Stomach (tissue), 4 donors: ENCODE results near the gene OGFOD1.

Experiments used
- CTCF ChIP-seq, 7 experiments: fragments of 450-650 bp in 4 of 7; fragments of 200-600 bp in 3 of 7; sonication (generic) in 3 of 7; IDR thresholded peaks; one replicate each; pipeline ENCODE4 v1.5.1; 2016 to 2019; ENCODE audit warnings: antibody characterized with exemption in 7 of 7, control low read depth in 2 of 7, mild to moderate bottlenecking in 1 of 7
- EP300 ChIP-seq: sonication (generic); formaldehyde crosslinking; IDR thresholded peaks from one replicate; pipeline ENCODE4 v1.6.1; 2017; ENCODE audit warnings: antibody characterized with exemption
- POLR2A ChIP-seq, 4 donors: fragments of 450-650 bp; IDR thresholded peaks; one replicate each; pipeline ENCODE4 v1.6.1; 2016; ENCODE audit warnings: antibody characterized with exemption in 4 of 4, control low read depth in 2 of 4, mild to moderate bottlenecking in 1 of 4, moderate library complexity in 1 of 4
- POLR2AphosphoS5 ChIP-seq, 3 donors: sonication (generic); formaldehyde crosslinking; IDR thresholded peaks; one replicate each; pipeline ENCODE4 v1.6.1; 2016; ENCODE audit warnings: antibody characterized with exemption in 3 of 3

- TF ChIP-seq CTCF (IDR thresholded peaks at IDR 0.05) (no peak), EP300 (no peak), POLR2A (IDR thresholded peaks at IDR 0.05) (no peak), POLR2AphosphoS5 (IDR thresholded peaks at IDR 0.05) (no peak)
Observed at GRCh38 chr16:56436258-56436657, 15.1 kb upstream of the OGFOD1 start.
